NT2/D1 (cell line): ENCODE measurements around the gene RASGRF2.

Source experiments
- SUZ12 ChIP-seq: IDR thresholded peaks from 2 replicates; pipeline ENCODE4 v1.6.1; 2011; ENCODE audit not compliant: insufficient read length, insufficient read depth; ENCODE audit errors: extremely low read depth
- YY1 ChIP-seq: IDR thresholded peaks from 2 replicates; pipeline ENCODE4 v1.6.1; 2011; ENCODE audit not compliant: insufficient read length, insufficient read depth
- ZNF274 ChIP-seq: IDR thresholded peaks from 2 replicates; pipeline ENCODE4 v1.6.1; 2011; ENCODE audit warnings: mild to moderate bottlenecking, low read depth, low read length

DNA sequence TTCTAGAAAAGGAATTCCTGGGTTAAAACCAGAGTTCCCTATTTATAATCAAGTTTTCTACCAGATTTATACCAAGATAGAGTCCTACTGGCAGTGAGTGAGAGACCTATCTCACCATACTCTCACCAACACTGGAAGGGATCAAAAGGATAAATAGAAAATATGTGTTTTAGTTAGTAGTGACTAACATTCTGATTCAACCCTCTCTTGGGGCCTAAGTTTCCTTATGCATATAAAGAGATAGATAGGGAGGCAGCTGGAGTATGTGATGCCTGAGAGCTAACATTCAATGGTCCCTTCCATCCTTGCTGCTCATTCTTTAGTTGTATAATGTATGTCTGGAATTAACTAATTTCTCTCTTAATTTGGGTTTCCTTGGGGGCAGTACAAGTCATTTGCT is 304.9 kb downstream of the RASGRF2 start:
- no peak for TF ChIP-seq ZNF274
- TF ChIP-seq YY1 = no peak
- no peak for TF ChIP-seq SUZ12
